Kidney (tissue), 14 donors: ENCODE measurements around the gene AVL9. TPM values are rescaled to one million over a fixed set of nuclear protein-coding genes. Genes with fewer than 3 reads are reported as not detected.

Experiments
- DNase-seq, 5 donors: peaks; one replicate each; pipeline ENCODE4 v3.0.0-alpha.2; 2013 to 2020
- FAIRE-seq: peaks from 2 replicates; lab custom pipeline; 2012; peaks lifted over from hg19 to GRCh38; lab: Jason Lieb, UNC
- H3K27ac ChIP-seq, 2 donors: one replicate each; pipeline ENCODE4 v1.7.0; 2013; ENCODE audit warnings: low read depth in 2 of 2, low read length in 2 of 2, inconsistent platforms in 1 of 2
- H3K27me3 ChIP-seq: one replicate; pipeline ENCODE4 v1.7.1; 2013; ENCODE audit warnings: low read length, inconsistent platforms; ENCODE audit not compliant: control insufficient read depth, insufficient read depth
- H3K36me3 ChIP-seq, 3 donors: one replicate each; pipeline versions ENCODE4 v1.7.0 to v1.7.1; 2013; ENCODE audit warnings: low read length in 3 of 3, control low read depth in 1 of 3, inconsistent platforms in 1 of 3; ENCODE audit not compliant: insufficient read depth in 3 of 3, control insufficient read depth in 2 of 3
- H3K4me1 ChIP-seq, 3 donors: one replicate each; pipeline versions ENCODE4 v1.7.0 to v1.7.1; 2013; ENCODE audit warnings: low read length in 3 of 3, inconsistent platforms in 1 of 3, low read depth in 1 of 3; ENCODE audit not compliant: control insufficient read depth in 2 of 3, insufficient read depth in 2 of 3
- H3K4me3 ChIP-seq, 3 donors: one replicate each; pipeline versions ENCODE4 v1.7.0 to v1.8.1; 2013; ENCODE audit warnings: low read length in 3 of 3, control low read depth in 1 of 3, inconsistent platforms in 1 of 3
- H3K9ac ChIP-seq, 3 donors: one replicate each; pipeline versions ENCODE4 v1.7.0 to v1.7.1; 2013; ENCODE audit warnings: low read length in 3 of 3, control low read depth in 1 of 3, inconsistent platforms in 1 of 3
- H3K9me3 ChIP-seq, 3 donors: one replicate each; pipeline versions ENCODE4 v1.7.0 to v1.7.1; 2013; ENCODE audit warnings: low read length in 3 of 3, control low read depth in 1 of 3, inconsistent platforms in 1 of 3; ENCODE audit not compliant: control insufficient read depth in 2 of 3, insufficient read depth in 1 of 3
- CTCF ChIP-seq: IDR thresholded peaks from 3 replicates; pipeline ENCODE4 v1.5.1; 2012; ENCODE audit warnings: mild to moderate bottlenecking, moderate library complexity, borderline replicate concordance; ENCODE audit not compliant: insufficient read depth; ENCODE audit errors: extremely low read depth
- intact Hi-C: fragments of 100-400 bp; cut with DNase I; formaldehyde crosslinking; loops from one replicate; pipeline ENCODE4 v1.11.1; 2022
- polyA plus RNA-seq: library from polyadenylated mRNA; stranded (reverse); fragments of 350-450 nt; fragmentation: Illumina TruSeq; extraction: RNeasy Lipid Tissue Mini Kit (QIAGEN cat#74804); gene quantifications from one replicate; pipeline ENCODE4 v1.2.3, GENCODE V29; 2014; ENCODE audit warnings: low read depth, low replicate concordance; ENCODE audit not compliant: insufficient read depth
- total RNA-seq: library from RNA; stranded (reverse); fragmentation: NEBNext Ultra II Directional; extraction: Animal tissue kit (Norgen Biotek cat#: 25700); gene quantifications from one replicate; pipeline ENCODE4 v1.2.1, GENCODE V29; 2021
- donor health status: control.
- donor health status: control.
- donor health status: control.
- donor health status: control.
- donor health status: control.
- donor health status: DM: yes; HTN: yes; CAD: no.
- donor health status: Normal renal cell carcinoma (clear cell type).

The AVL9 gene
- total and polyA plus RNA-seq, 2 donors from 2014 or later: 7.9 to 39.9 TPM

- FAIRE-seq: no peak
- intact Hi-C loops: no loop called here
These were observed 30.6 kb downstream of the AVL9 start for GRCh38 chr7:32525839-32526238.

DNA sequence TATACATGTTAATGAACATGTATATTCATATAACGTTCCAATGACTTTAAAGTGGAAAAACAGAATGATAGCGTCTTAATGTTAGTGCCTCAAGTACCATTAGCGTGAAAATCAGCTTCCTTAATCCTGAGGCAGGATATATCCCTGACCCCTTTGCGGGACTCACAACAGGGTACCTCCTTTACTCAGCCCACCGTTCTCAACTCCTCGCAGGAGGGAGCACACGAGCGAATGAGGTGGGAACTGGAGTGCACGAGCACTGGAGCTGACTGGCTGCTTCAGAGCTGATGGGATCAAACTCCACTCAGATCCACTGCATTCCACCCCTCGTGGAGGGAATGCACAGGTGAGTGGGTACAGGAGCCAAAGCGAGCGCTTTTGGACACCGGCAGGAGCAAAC is 36.1 kb downstream of the AVL9 start:
- FAIRE-seq (no peak), DNase-seq (no peak)
- Histone ChIP-seq H3K36me3 (no peaks in the 10 kb centered on the region), H3K27me3 (no peaks in the 10 kb centered on the region), H3K4me1 (peaks cover 0 to under 1% (median 0%) of the 10 kb centered on the region in 3 donors), H3K9me3 (no peaks in the 10 kb centered on the region), H3K27ac (no peak overlapping the region), H3K4me3 (no peak overlapping the region), H3K9ac (no peak overlapping the region)
- TF ChIP-seq CTCF: no peak
- intact Hi-C loops: no loop called here

More at GRCh38 chr7:32525839-32526238, 30.6 kb downstream of the AVL9 start:
- Histone ChIP-seq H3K36me3 (no peaks in the 10 kb centered on the region), H3K4me3 (no peak overlapping the region), H3K9ac (no peak overlapping the region), H3K4me1 (no peaks in the 10 kb centered on the region), H3K9me3 (no peaks in the 10 kb centered on the region), H3K27ac (no peak overlapping the region), H3K27me3 (no peaks in the 10 kb centered on the region)
- DNase-seq: no peak
- no peak for TF ChIP-seq CTCF

GRCh38 chr7:32532086-32532485 is 36.8 kb downstream of the AVL9 start:
- Histone ChIP-seq H3K4me3 (no peak overlapping the region), H3K9ac (no peak overlapping the region), H3K4me1 (peaks cover 0 to 7% (median 3%) of the 10 kb centered on the region in 3 donors), H3K9me3 (no peaks in the 10 kb centered on the region), H3K27me3 (no peaks in the 10 kb centered on the region), H3K27ac (no peak overlapping the region), H3K36me3 (no peaks in the 10 kb centered on the region)
- TF ChIP-seq CTCF: no peak
- no peak for DNase-seq
- no peak for FAIRE-seq
- intact Hi-C loops: no loop called here

DNA sequence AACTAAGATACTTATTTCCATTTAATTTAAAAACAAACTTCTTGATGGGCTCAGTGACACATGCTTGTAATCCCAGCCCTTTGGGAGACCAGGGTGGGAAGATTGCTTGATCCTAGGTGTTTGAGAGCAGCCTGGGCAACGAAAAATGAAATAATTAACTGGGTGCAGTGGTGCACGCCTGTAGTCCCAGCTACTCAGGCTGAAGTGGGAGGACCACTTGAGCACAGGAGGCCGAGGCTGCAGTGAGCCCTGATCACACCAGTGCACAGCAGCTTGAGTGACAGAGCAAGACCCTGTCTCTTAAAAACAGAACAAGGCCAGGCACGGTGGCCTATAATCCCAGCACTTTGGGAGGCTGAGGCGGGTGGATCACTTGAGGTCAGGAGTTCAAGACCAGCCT is 37.4 kb downstream of the AVL9 start:
- no peaks in the 10 kb centered on the region for H3K9me3 ChIP-seq
- DNase-seq (peak in 1 of 5 donors; percentile 3), FAIRE-seq (no peak)
- intact Hi-C loops: no loop called here
- no peaks in the 10 kb centered on the region for H3K27me3 ChIP-seq
- H3K27ac ChIP-seq: no peak overlapping the region
- TF ChIP-seq CTCF: no peak
- H3K4me1 ChIP-seq: peaks cover 0 to 7% (median 3%) of the 10 kb centered on the region in 3 donors
- H3K9ac ChIP-seq: no peak overlapping the region
- no peaks in the 10 kb centered on the region for H3K36me3 ChIP-seq
- H3K4me3 ChIP-seq: no peak overlapping the region
